ENCODE data around the gene PIGU.

PIGU gene

DNA sequence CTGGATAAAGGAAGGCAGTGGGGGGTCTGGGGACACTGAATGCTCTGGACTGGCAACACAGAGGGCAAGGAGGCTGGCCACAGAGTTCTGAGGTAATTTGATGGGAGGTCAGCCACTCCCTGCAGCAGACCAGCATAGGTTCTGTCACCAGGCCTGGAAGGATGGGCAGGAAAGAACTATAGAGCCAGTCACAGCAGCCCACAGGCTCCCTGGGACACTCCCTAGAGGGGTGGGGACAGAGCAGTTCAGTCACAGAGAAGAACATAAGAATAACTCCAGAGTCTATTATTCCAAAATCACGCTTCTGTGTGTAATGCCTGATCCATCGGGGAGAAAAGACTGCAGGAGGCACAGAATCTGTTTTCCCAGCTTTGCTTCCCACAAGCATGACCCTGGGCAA lies 141.0 kb downstream of the PIGU start:
- Histone ChIP-seq H3K36me3 (ENCODE audit: low read length) (peaks cover 2% of the 10 kb centered on the region; the same call in 1 of the 2 replicates), H3K27ac (ENCODE audit: low read depth, low read length) (no peak overlapping the region), H3K4me2 (ENCODE audit: low read depth, low read length, poor library complexity, severe bottlenecking) (no peak overlapping the region), H4K20me1 (ENCODE audit: low read depth, low read length) (no peaks in the 10 kb centered on the region), H3K27me3 (ENCODE audit: low read length) (no peaks in the 10 kb centered on the region), H3K9me2 (replicated peaks; ENCODE audit: insufficient read depth, low read length) (no peaks in the 10 kb centered on the region), H3K79me2 (ENCODE audit: insufficient read depth, low read length) (no peaks in the 10 kb centered on the region), H3F3A (ENCODE audit: insufficient read depth) (no peaks in the 10 kb centered on the region), H2AFZ (ENCODE audit: low read depth, low read length, severe bottlenecking) (no peak overlapping the region), H3K9ac (ENCODE audit: low read length) (no peak overlapping the region), H3K4me3 (ENCODE audit: insufficient read depth, low read length, poor library complexity, severe bottlenecking) (no peak overlapping the region), H3K9me3 (ENCODE audit: insufficient read depth, low read length) (no peaks in the 10 kb centered on the region)
- TF ChIP-seq, protein P1, sequence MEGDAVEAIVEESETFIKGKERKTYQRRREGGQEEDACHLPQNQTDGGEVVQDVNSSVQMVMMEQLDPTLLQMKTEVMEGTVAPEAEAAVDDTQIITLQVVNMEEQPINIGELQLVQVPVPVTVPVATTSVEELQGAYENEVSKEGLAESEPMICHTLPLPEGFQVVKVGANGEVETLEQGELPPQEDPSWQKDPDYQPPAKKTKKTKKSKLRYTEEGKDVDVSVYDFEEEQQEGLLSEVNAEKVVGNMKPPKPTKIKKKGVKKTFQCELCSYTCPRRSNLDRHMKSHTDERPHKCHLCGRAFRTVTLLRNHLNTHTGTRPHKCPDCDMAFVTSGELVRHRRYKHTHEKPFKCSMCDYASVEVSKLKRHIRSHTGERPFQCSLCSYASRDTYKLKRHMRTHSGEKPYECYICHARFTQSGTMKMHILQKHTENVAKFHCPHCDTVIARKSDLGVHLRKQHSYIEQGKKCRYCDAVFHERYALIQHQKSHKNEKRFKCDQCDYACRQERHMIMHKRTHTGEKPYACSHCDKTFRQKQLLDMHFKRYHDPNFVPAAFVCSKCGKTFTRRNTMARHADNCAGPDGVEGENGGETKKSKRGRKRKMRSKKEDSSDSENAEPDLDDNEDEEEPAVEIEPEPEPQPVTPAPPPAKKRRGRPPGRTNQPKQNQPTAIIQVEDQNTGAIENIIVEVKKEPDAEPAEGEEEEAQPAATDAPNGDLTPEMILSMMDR (IDR thresholded peaks at IDR 0.05; ENCODE audit: insufficient read depth, low read length, poor library complexity, severe bottlenecking), result no peak
- TF ChIP-seq EZH2phosphoT487 (conservative IDR thresholded peaks at IDR 0.05; ENCODE audit: low read length), result no peak

DNA sequence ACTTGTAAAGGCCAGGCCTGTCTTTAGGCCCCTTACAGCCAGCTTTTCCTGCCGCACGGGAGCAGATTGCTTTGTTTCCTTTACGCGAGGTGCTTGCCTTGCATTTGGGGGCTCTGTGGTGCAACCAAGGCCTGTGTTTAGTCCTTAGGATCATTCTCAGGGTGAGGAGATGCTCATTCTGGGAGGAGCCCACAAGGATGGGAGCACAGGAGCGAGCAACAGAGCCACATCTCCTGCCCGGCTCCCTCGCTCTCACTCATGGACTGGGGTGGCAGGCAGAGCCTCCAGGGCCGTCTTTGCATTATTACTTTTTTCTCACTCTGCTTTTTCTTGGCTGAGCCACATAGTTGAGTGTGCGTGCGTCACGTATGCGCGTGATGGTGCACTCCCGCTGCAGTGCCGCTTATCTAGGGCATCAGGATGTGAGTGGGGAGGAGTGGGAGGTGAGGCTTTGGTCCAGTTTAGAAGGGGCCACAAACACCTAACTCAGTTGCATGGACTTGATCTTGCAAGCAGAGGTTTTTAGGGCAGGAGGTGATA lies 141.5 kb downstream of the PIGU start:
- H3K27me3 ChIP-seq (ENCODE audit: low read length), result no peaks in the 10 kb centered on the region
- H3K4me3 ChIP-seq (ENCODE audit: insufficient read depth, low read length, poor library complexity, severe bottlenecking), result no peak overlapping the region
- TF ChIP-seq, protein P1 (IDR thresholded peaks at IDR 0.05; ENCODE audit: insufficient read depth, low read length, poor library complexity, severe bottlenecking), result no peak
- no peak for TF ChIP-seq EZH2phosphoT487 (conservative IDR thresholded peaks at IDR 0.05; ENCODE audit: low read length)
- H2AFZ ChIP-seq (ENCODE audit: low read depth, low read length, severe bottlenecking), result no peak overlapping the region
- no peak overlapping the region for H3K27ac ChIP-seq (ENCODE audit: low read depth, low read length)
- H3K9ac ChIP-seq (ENCODE audit: low read length), result no peak overlapping the region
- H3K9me2 ChIP-seq (replicated peaks; ENCODE audit: insufficient read depth, low read length), result no peaks in the 10 kb centered on the region
- H4K20me1 ChIP-seq (ENCODE audit: low read depth, low read length), result no peaks in the 10 kb centered on the region
- no peaks in the 10 kb centered on the region for H3K9me3 ChIP-seq (ENCODE audit: insufficient read depth, low read length)
- no peaks in the 10 kb centered on the region for H3K79me2 ChIP-seq (ENCODE audit: insufficient read depth, low read length)
- H3F3A ChIP-seq (ENCODE audit: insufficient read depth), result no peaks in the 10 kb centered on the region
- peaks cover under 1% of the 10 kb centered on the region; the same call in 1 of the 2 replicates for H3K36me3 ChIP-seq (ENCODE audit: low read length)
- no peak overlapping the region for H3K4me2 ChIP-seq (ENCODE audit: low read depth, low read length, poor library complexity, severe bottlenecking)

DNA sequence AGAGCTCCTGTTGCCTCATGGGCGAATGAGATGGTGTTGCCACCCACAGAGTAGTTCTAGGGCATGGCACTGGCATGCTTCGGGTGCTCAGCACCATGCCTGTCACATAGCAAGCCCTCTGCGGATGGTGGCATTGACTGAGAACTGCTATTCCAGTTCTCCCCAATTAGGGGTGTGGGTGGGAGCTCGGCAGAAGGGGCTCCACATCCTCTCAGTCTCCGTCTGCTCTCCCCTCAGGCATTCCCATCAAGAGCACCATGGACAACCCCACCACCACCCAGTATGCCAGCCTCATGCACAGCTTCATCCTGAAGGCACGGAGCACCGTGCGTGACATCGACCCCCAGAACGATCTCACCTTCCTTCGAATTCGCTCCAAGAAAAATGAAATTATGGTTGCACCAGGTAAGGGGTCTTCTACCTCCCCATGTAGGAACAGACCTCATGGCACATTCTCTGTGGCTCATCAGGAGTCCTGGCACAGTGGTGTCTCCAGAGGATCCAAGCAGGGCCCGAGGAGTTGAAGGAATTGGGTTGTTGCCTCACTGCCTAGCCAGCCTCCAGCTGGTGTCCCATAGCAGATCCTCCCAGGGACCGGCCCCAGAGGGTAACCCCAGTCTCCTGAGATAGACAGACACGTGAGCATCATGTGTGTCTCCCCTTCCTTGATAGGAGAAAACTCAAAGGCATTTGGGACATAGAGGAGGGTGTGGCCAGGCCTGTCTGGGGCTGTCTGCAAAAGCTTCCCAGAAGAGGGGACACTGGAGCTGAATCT lies 142.3 kb downstream of the PIGU start:
- Histone ChIP-seq H3F3A (ENCODE audit: insufficient read depth) (no peaks in the 10 kb centered on the region), H3K9me2 (replicated peaks; ENCODE audit: insufficient read depth, low read length) (no peaks in the 10 kb centered on the region), H3K9ac (ENCODE audit: low read length) (no peak overlapping the region), H2AFZ (ENCODE audit: low read depth, low read length, severe bottlenecking) (no peak overlapping the region), H3K79me2 (ENCODE audit: insufficient read depth, low read length) (no peaks in the 10 kb centered on the region), H3K27ac (ENCODE audit: low read depth, low read length) (no peak overlapping the region), H3K4me2 (ENCODE audit: low read depth, low read length, poor library complexity, severe bottlenecking) (no peak overlapping the region), H3K4me3 (ENCODE audit: insufficient read depth, low read length, poor library complexity, severe bottlenecking) (no peak overlapping the region), H3K27me3 (ENCODE audit: low read length) (no peaks in the 10 kb centered on the region), H4K20me1 (ENCODE audit: low read depth, low read length) (no peaks in the 10 kb centered on the region), H3K36me3 (ENCODE audit: low read length) (no peaks in the 10 kb centered on the region), H3K9me3 (ENCODE audit: insufficient read depth, low read length) (no peaks in the 10 kb centered on the region)
- TF ChIP-seq, protein P1 (IDR thresholded peaks at IDR 0.05; ENCODE audit: insufficient read depth, low read length, poor library complexity, severe bottlenecking), result no peak
- no peak for TF ChIP-seq EZH2phosphoT487 (conservative IDR thresholded peaks at IDR 0.05; ENCODE audit: low read length)
